A549 (cell line): ENCODE data around the gene CLMN. TPM values are rescaled to one million over a fixed set of nuclear protein-coding genes. Genes with fewer than 3 reads are reported as not detected.

Source experiments
- ATAC-seq, 2 experiments: fragments of 200-7000 bp in 1 of 2; fragments of >200 bp in 1 of 2; cut with Nextera tagmentation in 1 of 2; cut with Tn5 transposase in 1 of 2; 3 replicates each; pipeline versions ENCODE4 v1.8.0 to v1.9.1; 2018 to 2020; ENCODE audit warnings: mild to moderate bottlenecking in 1 of 2, moderate library complexity in 1 of 2
- CTCF ChIA-PET: fragments of 300-600 bp; sonication (Branson Sonifier 250); formaldehyde crosslinking; extraction: SDS; loops from one replicate; lab custom pipeline; 2021; ENCODE audit warnings: antibody characterized with exemption, inconsistent platforms; lab: Yijun Ruan, JAX
- POLR2A ChIA-PET: fragments of 350-600 bp; formaldehyde crosslinking; extraction: SDS; loops from one replicate; lab custom pipeline; 2021; ENCODE audit warnings: antibody characterized with exemption, inconsistent platforms; lab: Yijun Ruan, JAX
- DNase-seq, 2 experiments: peaks; one replicate each; pipeline versions ENCODE4 v3.0.0 to v3.0.0-alpha.2; 2011 to 2016; ENCODE audit warnings: low read depth in 1 of 2, low spot score in 1 of 2
- FAIRE-seq: peaks from 2 replicates; lab custom pipeline; 2011; peaks lifted over from hg19 to GRCh38; lab: Jason Lieb, UNC
- H3K27ac ChIP-seq, 2 experiments: fragments of >200 bp; sonication (Bioruptor Twin); formaldehyde crosslinking; 3 replicates each; pipeline ENCODE4 v1.5.1; 2016 to 2017
- H3K4me1 ChIP-seq: fragments of >200 bp; sonication (Bioruptor Twin); formaldehyde crosslinking; 3 replicates; pipeline ENCODE4 v1.6.1; 2016
- H3K4me2 ChIP-seq: fragments of >200 bp; sonication (Bioruptor Twin); formaldehyde crosslinking; 3 replicates; pipeline ENCODE4 v1.6.1; 2016
- H3K4me3 ChIP-seq: fragments of >200 bp; sonication (Bioruptor Twin); formaldehyde crosslinking; 3 replicates; pipeline ENCODE4 v1.5.1; 2016
- H3K9me3 ChIP-seq: fragments of >200 bp; sonication (Bioruptor Twin); formaldehyde crosslinking; 3 replicates; pipeline ENCODE4 v1.6.1; 2016
- ATOH8 ChIP-seq: fragments of 250-450 bp; sonication (Bioruptor Pico); IDR thresholded peaks from 2 replicates; pipeline ENCODE4 v1.5.0; 2020; ENCODE audit warnings: low read depth, mild to moderate bottlenecking, moderate library complexity
- BCL3 ChIP-seq: fragments of >200 bp; sonication (Bioruptor Twin); formaldehyde crosslinking; IDR thresholded peaks from 3 replicates; pipeline ENCODE4 v1.6.1; 2016
- CBX8 ChIP-seq: fragments of 200-600 bp; sonication (generic); IDR thresholded peaks from 2 replicates; pipeline ENCODE4 v1.6.1; 2016
- CHD2 ChIP-seq: fragments of 150-350 bp; IDR thresholded peaks from 2 replicates; pipeline ENCODE4 v1.6.1; 2014; ENCODE audit warnings: low read length; ENCODE audit not compliant: partially characterized antibody
- CHD4 ChIP-seq: fragments of 200-600 bp; sonication (generic); IDR thresholded peaks from 2 replicates; pipeline ENCODE4 v1.6.1; 2016; ENCODE audit warnings: antibody characterized with exemption, mild to moderate bottlenecking, borderline replicate concordance
- EHF ChIP-seq: fragments of 250-450 bp; sonication (Bioruptor Pico); IDR thresholded peaks from 2 replicates; pipeline ENCODE4 v1.5.0; 2020; ENCODE audit warnings: mild to moderate bottlenecking
- FOSB ChIP-seq: fragments of 250-450 bp; sonication (Bioruptor Pico); IDR thresholded peaks from 2 replicates; pipeline ENCODE4 v1.5.0; 2020; ENCODE audit warnings: mild to moderate bottlenecking, moderate library complexity
- FOSL2 ChIP-seq, 2 experiments: fragments of 450-650 bp in 1 of 2; fragments of >200 bp in 1 of 2; sonication (Bioruptor Twin) in 1 of 2; formaldehyde crosslinking; IDR thresholded peaks; 2 replicates each; pipeline versions ENCODE4 v1.5.0 to v1.6.1; 2016 to 2020; ENCODE audit warnings: mild to moderate bottlenecking in 1 of 2, moderate library complexity in 1 of 2
- HMGXB4 ChIP-seq: fragments of 250-450 bp; sonication (Bioruptor Pico); IDR thresholded peaks from 2 replicates; pipeline ENCODE4 v1.5.0; 2021; ENCODE audit warnings: mild to moderate bottlenecking, moderate library complexity, borderline replicate concordance
- HOXA7 ChIP-seq: fragments of 250-450 bp; sonication (Bioruptor Pico); IDR thresholded peaks from 2 replicates; pipeline ENCODE4 v1.5.0; 2020; ENCODE audit warnings: mild to moderate bottlenecking, moderate library complexity
- HOXB5 ChIP-seq: fragments of 250-450 bp; sonication (Bioruptor Pico); IDR thresholded peaks from 2 replicates; pipeline ENCODE4 v1.5.0; 2020; ENCODE audit warnings: mild to moderate bottlenecking, moderate library complexity
- MYC ChIP-seq: IDR thresholded peaks from 2 replicates; pipeline ENCODE4 v1.6.1; 2012; ENCODE audit warnings: mild to moderate bottlenecking, inconsistent platforms, low read length, improper control_type of control experiment, borderline replicate concordance
- NR3C1 ChIP-seq: fragments of >200 bp; sonication (Bioruptor Twin); formaldehyde crosslinking; IDR thresholded peaks from 3 replicates; pipeline ENCODE4 v1.6.1; 2017
- RAD21 ChIP-seq, 2 experiments: fragments of >200 bp in 1 of 2; sonication (Bioruptor Twin) in 1 of 2; formaldehyde crosslinking in 1 of 2; IDR thresholded peaks in 1 of 2; conservative IDR thresholded peaks in 1 of 2; 2 replicates in 1 of 2; 3 replicates in 1 of 2; pipeline ENCODE4 v1.6.1; 2012 to 2018; ENCODE audit warnings: inconsistent platforms in 1 of 2
- RARB ChIP-seq: fragments of 250-450 bp; sonication (Bioruptor Pico); IDR thresholded peaks from 2 replicates; pipeline ENCODE4 v1.8.0; 2021; ENCODE audit warnings: mild to moderate bottlenecking, moderate library complexity
- RFX5 ChIP-seq: fragments of 450-650 bp; IDR thresholded peaks from 2 replicates; pipeline ENCODE4 v1.7.1; 2014; ENCODE audit warnings: antibody characterized with exemption, mild to moderate bottlenecking, moderate library complexity
- TP53 ChIP-seq: fragments of 250-450 bp; sonication (Bioruptor Pico); IDR thresholded peaks from 2 replicates; pipeline ENCODE4 v1.5.0; 2021; ENCODE audit warnings: mild to moderate bottlenecking, moderate library complexity
- USF2 ChIP-seq: fragments of 450-650 bp; IDR thresholded peaks from 2 replicates; pipeline ENCODE4 v1.6.1; 2014; ENCODE audit warnings: antibody characterized with exemption
- ZSCAN20 ChIP-seq: fragments of 250-450 bp; sonication (Bioruptor Pico); IDR thresholded peaks from 2 replicates; pipeline ENCODE4 v1.8.0; 2022; ENCODE audit warnings: mild to moderate bottlenecking, moderate library complexity
- WGBS: methylation state at CpG from one replicate; pipeline ENCODE4 v1.1.6; 2017; ENCODE audit errors: missing lambda C conversion rate; 5-methylcytosine and 5-hydroxymethylcytosine counted together
- polyA plus RNA-seq, 4 experiments: library from polyadenylated mRNA; depleted of rRNA in 3 of 4; stranded (reverse); fragments of >200 nt; fragmentation: RNase III in 1 of 4; extraction: RNeasy Plus Mini Kit Qiagen cat#74134 plus additional on column Dnase treatment in 1 of 4; gene quantifications; 2 replicates in 3 of 4; 3 replicates in 1 of 4; pipeline ENCODE4 v1.2.3, GENCODE V29; 2011 to 2017

The CLMN gene
- polyA plus RNA-seq, 2 of the 4 experiments (the other 2 are of a cell fraction): 2.9 to 10.6 TPM

GRCh38 chr14:95189367-95190132 lies 130.2 kb downstream of the CLMN start:
- no peak for FAIRE-seq
- Histone ChIP-seq H3K9me3 (peaks cover 11% of the 10 kb centered on the region; the same call in 1 of the 3 replicates), H3K4me2 (no peak overlapping the region), H3K4me3 (no peak overlapping the region), H3K4me1 (no peaks in the 10 kb centered on the region; the same call in 2 of the 3 replicates), H3K27ac (no peak overlapping the region)
- ChIA-PET CTCF (no interaction called here), POLR2A (no interaction called here)
- no peak for ATAC-seq
- WGBS: 74% methylated on average over 5 of the region's 5 CpGs
- TF ChIP-seq ATOH8 (CRISPR knock-in tag) (no peak), RARB (no peak), EHF (CRISPR knock-in tag) (no peak), RAD21 (conservative IDR thresholded peaks at IDR 0.05 in 1 of 2, IDR thresholded peaks at IDR 0.05 in 1 of 2) (no peak), USF2 (no peak), CHD2 (no peak), CHD4 (no peak), FOSB (CRISPR knock-in tag) (no peak), ZSCAN20 (no peak), HOXA7 (CRISPR knock-in tag) (no peak)
- DNase-seq: no peak

GRCh38 chr14:95188380-95188779 lies 131.3 kb downstream of the CLMN start:
- no peak for FAIRE-seq
- TF ChIP-seq MYC (no peak), CHD2 (no peak), BCL3 (no peak), FOSL2 (IDR thresholded peaks at IDR 0.05) (no peak), FOSL2 (CRISPR knock-in tag; IDR thresholded peaks at IDR 0.05) (no peak), RAD21 (conservative IDR thresholded peaks at IDR 0.05 in 1 of 2, IDR thresholded peaks at IDR 0.05 in 1 of 2) (no peak), NR3C1 (no peak), RFX5 (no peak), HMGXB4 (no peak), RARB (no peak), USF2 (no peak), HOXB5 (CRISPR knock-in tag) (no peak), TP53 (CRISPR knock-in tag) (no peak), CBX8 (no peak)
- Histone ChIP-seq H3K9me3 (peaks cover 11% of the 10 kb centered on the region; the same call in 1 of the 3 replicates), H3K4me1 (peaks cover 7% of the 10 kb centered on the region), H3K4me3 (no peak overlapping the region), H3K4me2 (no peak overlapping the region), H3K27ac (no peak overlapping the region)
- ATAC-seq: no peak
- ChIA-PET CTCF (no interaction called here), POLR2A (no interaction called here)
- WGBS: 58% methylated on average over 3 of the region's 3 CpGs
- DNase-seq: no peak
